Activated CD4-positive, alpha-beta T cell treated with anti-CD3 and anti-CD28 coated beads, Interleukin-2, amount 10 ng/mL, durations not matched to agents 24 days and 14 days (primary cell): ENCODE measurements around the gene CTF1. TPM values are rescaled to one million over a fixed set of nuclear protein-coding genes. Genes with fewer than 3 reads are reported as not detected.
A peak's percentile ranks its signal among the peaks of the same experiment; 100 is the strongest.

Source experiments
- DNase-seq: peaks from one replicate; pipeline ENCODE4 v3.0.0; 2022
- H3K27ac Mint-ChIP-seq: one replicate; pipeline ENCODE4 v1.8.0; 2022; ENCODE audit warnings: mild to moderate bottlenecking, mixed read lengths
- H3K27me3 Mint-ChIP-seq: one replicate; pipeline ENCODE4 v1.8.0; 2022; ENCODE audit warnings: mixed read lengths
- H3K36me3 Mint-ChIP-seq: one replicate; pipeline ENCODE4 v1.8.0; 2022; ENCODE audit warnings: low read depth, mild to moderate bottlenecking, mixed read lengths
- H3K4me1 Mint-ChIP-seq: one replicate; pipeline ENCODE4 v1.8.0; 2021; ENCODE audit warnings: mixed read lengths
- H3K4me3 Mint-ChIP-seq: one replicate; pipeline ENCODE4 v1.8.0; 2022; ENCODE audit warnings: mild to moderate bottlenecking, moderate library complexity, mixed read lengths
- H3K9me3 Mint-ChIP-seq: one replicate; pipeline ENCODE4 v1.8.0; 2021; ENCODE audit warnings: mixed read lengths
- intact Hi-C: fragments of 100-400 bp; cut with micrococcal nuclease; formaldehyde crosslinking; loops from one replicate; pipeline ENCODE4 v1.15.1; 2023
- total RNA-seq: library from RNA; stranded (reverse); gene quantifications from 2 replicates; pipeline ENCODE4 v1.2.3, GENCODE V29; 2022

CTF1 gene
- total RNA-seq, 1 donor from 2014 or later = 0.33 TPM

DNA sequence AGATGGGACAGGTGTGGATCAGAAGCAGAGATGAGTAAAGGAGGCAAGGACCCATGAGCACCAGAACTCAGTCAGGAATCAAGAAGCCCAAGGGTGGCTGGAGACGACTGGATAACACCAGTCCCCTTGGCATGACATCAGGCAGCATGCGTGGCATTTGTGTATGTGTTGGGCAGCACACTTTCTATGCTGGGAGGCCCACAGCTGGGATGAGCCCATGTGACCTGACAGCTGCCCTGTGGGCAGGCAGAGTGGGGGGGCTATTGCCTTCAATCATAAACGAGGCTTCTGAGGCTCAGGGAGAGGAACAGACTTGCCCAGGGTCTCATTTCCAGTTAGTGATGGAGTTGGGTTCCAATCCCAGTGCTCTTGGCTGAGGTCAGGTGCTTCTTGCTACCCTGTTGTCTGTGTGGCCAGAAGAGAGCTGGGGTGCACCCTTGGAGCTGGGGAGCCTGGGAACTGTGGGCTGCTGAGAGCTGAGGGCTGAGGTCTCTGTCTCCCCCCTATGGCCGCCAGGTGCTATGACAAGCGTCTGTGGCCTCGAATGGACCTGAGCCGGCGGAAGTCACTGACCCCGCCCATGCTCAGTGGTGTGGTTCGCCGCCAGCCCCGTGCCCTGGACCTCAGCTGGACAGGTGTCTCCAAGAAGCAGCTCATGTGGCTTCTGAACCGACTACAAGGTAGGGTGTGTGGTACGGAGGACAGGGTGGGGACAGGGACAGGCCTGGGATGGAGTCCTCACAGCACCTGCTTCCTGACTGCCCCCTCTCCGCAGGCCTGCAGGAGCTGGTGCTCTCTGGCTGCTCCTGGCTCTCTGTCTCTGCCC lies 45.4 kb downstream of the CTF1 start:
- H3K27me3 Mint-ChIP-seq = no peaks in the 10 kb centered on the region
- peak overlapping the region; percentile 75 for H3K27ac Mint-ChIP-seq
- peak overlapping the region; percentile 63 for H3K4me3 Mint-ChIP-seq
- intact Hi-C loops = loop anchor here (1.0 kb wide), 2 partner anchors 20 to 98 kb away; no protein-coding TSS in a partner anchor
- H3K4me1 Mint-ChIP-seq = peaks cover 27% of the 10 kb centered on the region
- no peaks in the 10 kb centered on the region for H3K9me3 Mint-ChIP-seq
- peaks cover 33% of the 10 kb centered on the region for H3K36me3 Mint-ChIP-seq
- peak; percentile 92 for DNase-seq

DNA sequence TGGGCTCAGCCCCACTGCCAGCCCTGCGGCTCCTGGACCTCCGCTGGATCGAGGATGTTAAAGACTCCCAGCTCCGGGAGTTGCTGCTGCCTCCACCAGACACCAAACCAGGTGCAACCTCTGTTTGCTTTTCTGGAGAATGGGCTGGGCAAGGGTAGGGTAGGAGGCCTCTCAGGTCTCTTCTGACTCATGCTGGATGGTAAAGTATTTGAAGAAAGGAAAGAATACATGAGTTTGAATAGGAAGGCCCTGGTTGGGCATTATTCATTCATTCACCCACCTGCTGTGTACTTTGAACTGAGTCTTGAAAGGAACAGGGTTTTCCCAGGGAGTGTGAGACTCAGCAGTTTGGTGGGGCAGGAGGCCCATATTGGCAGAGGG lies 46.0 kb downstream of the CTF1 start:
- H3K9me3 Mint-ChIP-seq = no peaks in the 10 kb centered on the region
- H3K27me3 Mint-ChIP-seq = no peaks in the 10 kb centered on the region
- peak overlapping the region; percentile 63 for H3K4me3 Mint-ChIP-seq
- H3K4me1 Mint-ChIP-seq = peaks cover 22% of the 10 kb centered on the region
- H3K36me3 Mint-ChIP-seq = peaks cover 30% of the 10 kb centered on the region
- H3K27ac Mint-ChIP-seq = peak overlapping the region; percentile 57
- no peak for DNase-seq
- intact Hi-C loops = loop anchor here (1.0 kb wide), 2 partner anchors 20 to 98 kb away; no protein-coding TSS in a partner anchor

DNA sequence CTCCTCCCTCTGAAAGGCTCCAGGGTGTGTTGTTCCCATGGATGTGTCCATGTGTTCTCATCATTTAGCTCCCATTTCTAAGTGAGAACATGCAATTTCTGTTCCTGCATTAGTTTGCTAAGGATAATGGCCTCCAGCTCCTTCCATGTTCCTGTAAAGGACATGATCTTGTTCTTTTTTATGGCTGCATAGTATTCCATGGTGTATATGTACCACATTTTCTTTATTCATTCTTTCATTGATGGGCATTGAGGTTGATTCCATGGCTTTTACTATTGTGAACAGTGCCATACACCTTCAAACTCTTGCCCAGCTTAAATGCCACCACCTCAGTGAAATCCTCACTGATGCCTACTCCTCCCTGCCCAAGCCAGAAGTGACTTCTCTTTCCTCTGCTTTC lies 47.9 kb downstream of the CTF1 start:
- DNase-seq = no peak
- H3K27ac Mint-ChIP-seq = no peak overlapping the region
- peaks cover 26% of the 10 kb centered on the region for H3K36me3 Mint-ChIP-seq
- H3K4me3 Mint-ChIP-seq = no peak overlapping the region
- no peaks in the 10 kb centered on the region for H3K9me3 Mint-ChIP-seq
- no peaks in the 10 kb centered on the region for H3K27me3 Mint-ChIP-seq
- intact Hi-C loops = no loop called here
- peaks cover 17% of the 10 kb centered on the region for H3K4me1 Mint-ChIP-seq

GRCh38 chr16:30946671-30947540 lies 50.5 kb downstream of the CTF1 start:
- H3K27me3 Mint-ChIP-seq = no peaks in the 10 kb centered on the region
- intact Hi-C loops = no loop called here
- no peak for DNase-seq
- H3K27ac Mint-ChIP-seq = no peak overlapping the region
- H3K36me3 Mint-ChIP-seq = peaks cover 19% of the 10 kb centered on the region
- peaks cover 21% of the 10 kb centered on the region for H3K4me1 Mint-ChIP-seq
- no peaks in the 10 kb centered on the region for H3K9me3 Mint-ChIP-seq
- H3K4me3 Mint-ChIP-seq = no peak overlapping the region

GRCh38 chr16:30947541-30947858 lies 51.1 kb downstream of the CTF1 start:
- Mint-ChIP-seq H3K36me3 (peaks cover 15% of the 10 kb centered on the region), H3K4me3 (no peak overlapping the region), H3K9me3 (no peaks in the 10 kb centered on the region), H3K27ac (no peak overlapping the region), H3K27me3 (no peaks in the 10 kb centered on the region), H3K4me1 (peaks cover 16% of the 10 kb centered on the region)
- intact Hi-C loops = no loop called here
- no peak for DNase-seq

GRCh38 chr16:30947859-30948666 lies 51.6 kb downstream of the CTF1 start:
- intact Hi-C loops = no loop called here
- DNase-seq = peak; percentile 68
- H3K4me1 Mint-ChIP-seq = peaks cover 12% of the 10 kb centered on the region
- H3K27me3 Mint-ChIP-seq = no peaks in the 10 kb centered on the region
- no peak overlapping the region for H3K4me3 Mint-ChIP-seq
- no peaks in the 10 kb centered on the region for H3K9me3 Mint-ChIP-seq
- no peak overlapping the region for H3K27ac Mint-ChIP-seq
- H3K36me3 Mint-ChIP-seq = peaks cover 12% of the 10 kb centered on the region

DNA sequence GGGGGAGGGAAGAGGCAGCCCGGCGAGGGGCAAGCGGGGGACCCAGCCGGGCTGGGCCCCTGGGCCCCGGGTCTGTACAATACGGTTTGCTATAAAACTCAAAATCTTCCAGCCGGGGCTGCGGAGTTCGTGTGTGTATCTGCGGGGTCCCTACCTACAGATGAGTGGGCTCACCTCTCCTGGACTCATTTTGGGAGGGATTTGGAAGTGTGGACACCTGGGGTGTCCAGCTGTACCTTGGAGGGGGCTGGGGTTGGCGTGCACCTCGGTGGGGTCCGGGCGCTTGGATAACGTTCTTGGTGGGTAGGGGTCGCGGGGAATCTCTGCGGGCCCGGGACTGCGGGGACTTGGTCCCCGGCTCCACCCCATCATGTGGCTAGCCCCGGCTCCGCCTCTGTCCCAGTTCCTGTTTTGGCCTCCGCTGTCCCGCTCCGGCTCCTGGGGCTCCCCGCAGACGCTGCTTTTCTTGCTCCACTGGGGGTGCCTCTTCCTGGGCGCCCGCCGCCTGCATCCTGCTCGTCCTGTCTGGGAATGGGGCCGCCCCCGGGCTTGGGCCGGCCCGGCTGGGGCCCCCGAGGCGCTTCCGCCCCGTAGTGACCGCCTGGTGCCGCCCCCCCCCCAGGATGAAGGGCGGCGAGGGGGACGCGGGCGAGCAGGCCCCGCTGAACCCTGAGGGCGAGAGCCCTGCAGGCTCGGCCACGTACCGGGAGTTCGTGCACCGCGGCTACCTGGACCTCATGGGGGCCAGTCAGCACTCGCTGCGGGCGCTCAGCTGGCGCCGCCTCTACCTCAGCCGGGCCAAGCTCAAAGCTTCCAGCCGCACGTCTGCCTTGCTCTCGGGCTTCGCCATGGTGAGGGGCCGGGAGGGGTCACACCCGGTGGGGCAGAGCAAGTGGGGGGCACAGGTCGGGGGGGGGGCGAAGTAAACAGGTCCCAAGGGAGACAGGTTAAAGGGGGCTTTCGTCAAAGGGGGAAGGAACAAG lies 52.5 kb downstream of the CTF1 start, which contains the start of gene ORAI3:
Gene ORAI3, plus strand, starts transcription at position 402 of the 983 bp plus-strand sequence. Its CDS starts 222 bp downstream, at position 624.
- peak; percentile 87 for DNase-seq
- H3K4me1 Mint-ChIP-seq = peaks cover 14% of the 10 kb centered on the region
- H3K4me3 Mint-ChIP-seq = peak within 1 kb of the TSS; percentile 85
- H3K9me3 Mint-ChIP-seq = no peaks in the 10 kb centered on the region
- H3K27me3 Mint-ChIP-seq = no peaks in the 10 kb centered on the region
- peak within 1 kb of the TSS; percentile 81 for H3K27ac Mint-ChIP-seq
- peaks cover 8% of the 10 kb centered on the region for H3K36me3 Mint-ChIP-seq
- intact Hi-C loops = no loop called here

- H3K4me3 Mint-ChIP-seq = peak overlapping the region; percentile 85
- H3K27me3 Mint-ChIP-seq = no peaks in the 10 kb centered on the region
- H3K4me1 Mint-ChIP-seq = peaks cover 14% of the 10 kb centered on the region
- intact Hi-C loops = loop anchor here (10.0 kb wide), 1 partner anchor 915 kb away; no protein-coding TSS in a partner anchor
- H3K36me3 Mint-ChIP-seq = peaks cover 2% of the 10 kb centered on the region
- peak overlapping the region; percentile 81 for H3K27ac Mint-ChIP-seq
- no peaks in the 10 kb centered on the region for H3K9me3 Mint-ChIP-seq
- peak; percentile 86 for DNase-seq
Measured at GRCh38 chr16:30949650-30950515, 53.5 kb downstream of the CTF1 start.

DNA sequence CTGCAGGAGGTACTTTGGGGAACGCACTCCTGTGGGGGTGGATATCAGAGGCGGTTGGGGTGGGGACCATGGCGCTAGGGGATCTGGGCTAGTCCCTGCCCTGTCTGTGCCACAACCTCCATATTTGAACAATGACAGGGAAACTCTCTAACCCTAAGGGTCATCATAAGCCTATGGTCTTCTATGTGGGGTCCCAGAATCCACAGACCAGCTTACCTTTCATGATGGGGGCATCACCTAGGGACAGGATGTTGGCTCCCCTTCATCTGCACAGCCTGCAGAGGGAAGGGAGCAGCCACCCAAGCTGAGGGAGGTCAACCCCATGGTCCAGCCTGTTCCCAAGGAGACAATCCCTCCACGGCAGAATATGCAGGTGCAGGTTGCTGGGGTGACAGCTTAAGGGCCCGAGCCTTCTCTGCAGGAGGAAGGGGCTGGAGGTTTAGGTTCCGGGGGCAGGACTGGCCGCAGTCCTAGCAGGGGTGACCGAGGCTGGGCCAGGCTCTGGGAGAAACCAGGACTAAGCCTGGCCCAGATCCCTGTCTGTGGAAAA lies 54.2 kb downstream of the CTF1 start:
- H3K4me3 Mint-ChIP-seq = peak overlapping the region; percentile 85
- H3K27ac Mint-ChIP-seq = peak overlapping the region; percentile 81
- peaks cover 14% of the 10 kb centered on the region for H3K4me1 Mint-ChIP-seq
- H3K36me3 Mint-ChIP-seq = peaks cover 2% of the 10 kb centered on the region
- DNase-seq = peak; percentile 58
- no peaks in the 10 kb centered on the region for H3K27me3 Mint-ChIP-seq
- no peaks in the 10 kb centered on the region for H3K9me3 Mint-ChIP-seq
- intact Hi-C loops = loop anchor here (10.0 kb wide), 1 partner anchor 914 kb away; no protein-coding TSS in a partner anchor

- H3K36me3 Mint-ChIP-seq = peaks cover 2% of the 10 kb centered on the region
- H3K4me1 Mint-ChIP-seq = peaks cover 19% of the 10 kb centered on the region
- no peak for DNase-seq
- H3K4me3 Mint-ChIP-seq = no peak overlapping the region
- no peak overlapping the region for H3K27ac Mint-ChIP-seq
- no peaks in the 10 kb centered on the region for H3K27me3 Mint-ChIP-seq
- H3K9me3 Mint-ChIP-seq = no peaks in the 10 kb centered on the region
- intact Hi-C loops = loop anchor here (10.0 kb wide), 1 partner anchor 914 kb away; no protein-coding TSS in a partner anchor
Measured at GRCh38 chr16:30951193-30951592, 54.8 kb downstream of the CTF1 start.

DNA sequence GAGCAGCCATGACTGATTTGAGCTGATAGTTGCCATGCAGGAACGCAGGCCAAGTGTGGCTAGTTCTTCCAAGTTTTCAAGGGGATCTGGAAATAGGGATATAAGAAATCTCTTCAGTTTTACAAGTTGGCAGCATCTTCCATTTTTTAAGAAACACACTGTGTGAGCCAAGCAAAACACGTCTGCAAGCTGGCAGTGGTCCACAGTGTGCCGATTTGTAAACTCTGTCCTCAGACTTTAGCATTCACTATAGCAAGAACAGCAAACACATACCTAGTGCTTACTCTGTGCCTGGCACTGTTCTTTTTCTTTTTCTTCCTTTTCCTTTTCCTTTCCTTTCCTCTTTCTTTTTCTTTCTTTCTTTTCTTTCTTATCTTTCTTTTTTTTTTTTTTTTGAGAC lies 55.3 kb downstream of the CTF1 start:
- DNase-seq = no peak
- Mint-ChIP-seq H3K27ac (no peak overlapping the region), H3K27me3 (no peaks in the 10 kb centered on the region), H3K36me3 (no peaks in the 10 kb centered on the region), H3K4me1 (peaks cover 21% of the 10 kb centered on the region), H3K9me3 (no peaks in the 10 kb centered on the region), H3K4me3 (no peak overlapping the region)
- intact Hi-C loops = loop anchor here (10.0 kb wide), 1 partner anchor 913 kb away; no protein-coding TSS in a partner anchor
